PC-9 (cell line): ENCODE results near the gene SIDT1. TPM values are rescaled to one million over a fixed set of nuclear protein-coding genes. Genes with fewer than 3 reads are reported as not detected.

Source experiments
- BruUV-seq: library from RNA; stranded (reverse); fragments of 400-500 nt; replicated peaks from 2 replicates; lab custom pipeline; 2021; lab: Mats Ljungman, UMichigan
- CTCF ChIA-PET: fragments of 300-600 bp; sonication (Branson Sonifier 250); formaldehyde crosslinking; loops from one replicate; lab custom pipeline; 2022; ENCODE audit warnings: antibody characterized with exemption; lab: Charles Lee
- POLR2A ChIA-PET: fragments of 300-600 bp; sonication (Branson Sonifier 250); formaldehyde crosslinking; loops from one replicate; lab custom pipeline; 2022; ENCODE audit warnings: antibody characterized with exemption; ENCODE audit not compliant: unreplicated experiment; lab: Charles Lee
- DNase-seq, 2 experiments: peaks; one replicate each; pipeline versions ENCODE4 v3.0.0 to v3.0.0-alpha.2; 2015 to 2022; ENCODE audit warnings: mixed read lengths in 1 of 2
- H2AFZ ChIP-seq: fragments of 200-600 bp; sonication (generic); 2 replicates; pipeline ENCODE4 v1.8.1; 2017; ENCODE audit warnings: antibody characterized with exemption
- H3F3A ChIP-seq: fragments of 200-600 bp; sonication (generic); 2 replicates; pipeline ENCODE4 v1.8.1; 2017; ENCODE audit warnings: antibody characterized with exemption, mild to moderate bottlenecking, low read depth; ENCODE audit not compliant: insufficient read depth
- H3K27ac ChIP-seq: fragments of 200-600 bp; sonication (generic); 2 replicates; pipeline ENCODE4 v1.6.1; 2016; ENCODE audit warnings: mixed run types
- H3K27me3 ChIP-seq: fragments of 200-600 bp; sonication (generic); 2 replicates; pipeline ENCODE4 v1.6.1; 2016; ENCODE audit warnings: low read depth, mixed run types; ENCODE audit not compliant: insufficient read depth
- H3K36me3 ChIP-seq: fragments of 200-600 bp; sonication (generic); 2 replicates; pipeline ENCODE4 v1.6.1; 2016; ENCODE audit warnings: low read depth, mixed run types
- H3K4me1 ChIP-seq: fragments of 200-600 bp; sonication (generic); replicated peaks from 2 replicates; pipeline ENCODE4 v1.6.1; 2016; ENCODE audit warnings: mixed run types; ENCODE audit not compliant: insufficient read depth
- H3K4me2 ChIP-seq: fragments of 200-600 bp; sonication (generic); 2 replicates; pipeline ENCODE4 v1.6.1; 2017; ENCODE audit warnings: mixed run types
- H3K4me3 ChIP-seq: fragments of 200-600 bp; sonication (generic); 2 replicates; pipeline ENCODE4 v1.6.1; 2016; ENCODE audit warnings: mixed run types
- H3K79me2 ChIP-seq: fragments of 200-600 bp; sonication (generic); 2 replicates; pipeline ENCODE4 v1.6.1; 2017; ENCODE audit warnings: low read depth, mixed run types
- H3K9me2 ChIP-seq: fragments of 200-600 bp; sonication (generic); 2 replicates; pipeline ENCODE4 v1.8.1; 2017; ENCODE audit warnings: mild to moderate bottlenecking; ENCODE audit not compliant: insufficient read depth
- H3K9me3 ChIP-seq: fragments of 200-600 bp; sonication (generic); 2 replicates; pipeline ENCODE4 v1.8.1; 2016; ENCODE audit warnings: low read depth; ENCODE audit not compliant: insufficient read depth
- H4K20me1 ChIP-seq: fragments of 200-600 bp; sonication (generic); 2 replicates; pipeline ENCODE4 v1.8.1; 2017; ENCODE audit not compliant: insufficient read depth
- EZH2 ChIP-seq: fragments of 200-600 bp; sonication (generic); IDR thresholded peaks from 2 replicates; pipeline ENCODE4 v1.8.0; 2017; ENCODE audit warnings: antibody characterized with exemption, low read depth
- intact Hi-C: fragments of 100-400 bp; cut with micrococcal nuclease; formaldehyde crosslinking; loops from one replicate; pipeline ENCODE4 v1.10.0; 2022; ENCODE audit not compliant: unreplicated experiment
- total RNA-seq: library from RNA; stranded (reverse); gene quantifications from 2 replicates; pipeline ENCODE4 v1.2.3, GENCODE V29; 2021
- TF ChIP-seq, protein P1 (sequence below): fragments of 200-600 bp; sonication (generic); conservative IDR thresholded peaks from 2 replicates; pipeline ENCODE4 v1.6.1; 2017; ENCODE audit warnings: mixed run types, antibody characterized with exemption, mild to moderate bottlenecking, moderate library complexity

Gene SIDT1
- total RNA-seq, 1 experiment from 2014 or later, result 1.2 TPM

DNA sequence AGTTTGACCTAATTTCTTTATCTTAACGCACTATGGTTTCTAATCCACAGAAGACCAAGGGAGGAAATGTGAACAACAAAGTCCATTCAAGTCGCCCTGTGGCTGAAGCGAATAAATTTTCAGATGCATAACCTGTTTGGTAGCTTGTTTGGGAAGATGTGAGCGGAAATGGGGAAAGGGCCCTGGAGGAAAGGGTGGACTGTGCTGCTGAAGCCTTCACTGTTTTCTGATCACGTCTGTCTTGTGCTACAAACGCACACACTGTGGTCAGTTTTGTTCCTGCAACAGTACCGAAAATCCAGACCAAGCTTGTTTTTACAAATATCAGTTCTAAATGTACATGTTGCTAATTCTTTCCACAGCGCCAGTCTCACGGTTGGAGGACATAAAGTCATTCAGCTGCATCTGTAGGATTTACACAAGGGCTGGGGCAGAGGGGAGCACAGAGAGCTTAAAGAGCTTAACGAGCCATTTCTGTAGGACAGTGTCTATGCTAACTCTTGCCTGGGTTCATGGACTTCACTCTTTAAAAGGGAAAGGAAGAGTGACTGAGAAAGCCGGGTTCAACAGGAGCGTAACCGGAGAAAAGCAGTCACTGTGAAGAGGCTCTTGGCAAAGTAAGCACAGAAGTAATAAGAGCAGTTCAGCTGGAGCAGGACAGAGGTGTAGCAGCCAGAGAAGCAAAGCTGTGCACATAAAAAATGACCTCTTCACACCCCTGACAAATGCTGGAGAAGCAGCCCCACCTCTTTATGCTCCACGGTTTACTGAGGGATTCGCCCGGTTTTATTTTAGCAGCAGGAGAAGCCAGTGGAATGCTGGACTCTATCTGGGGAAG is 97.4 kb downstream of the SIDT1 start:
- Histone ChIP-seq H2AFZ (no peak overlapping the region), H3K36me3 (no peaks in the 10 kb centered on the region), H4K20me1 (no peaks in the 10 kb centered on the region), H3K79me2 (no peaks in the 10 kb centered on the region), H3K27me3 (no peaks in the 10 kb centered on the region), H3F3A (no peaks in the 10 kb centered on the region), H3K4me2 (no peak overlapping the region), H3K9me2 (no peaks in the 10 kb centered on the region), H3K4me3 (no peak overlapping the region), H3K27ac (no peak overlapping the region), H3K4me1 (0 out of 2 replicates have a peak, but pooled peaks cover 4% of the 10 kb centered on the region), H3K9me3 (no peaks in the 10 kb centered on the region)
- no peak for DNase-seq
- TF ChIP-seq, protein P1, sequence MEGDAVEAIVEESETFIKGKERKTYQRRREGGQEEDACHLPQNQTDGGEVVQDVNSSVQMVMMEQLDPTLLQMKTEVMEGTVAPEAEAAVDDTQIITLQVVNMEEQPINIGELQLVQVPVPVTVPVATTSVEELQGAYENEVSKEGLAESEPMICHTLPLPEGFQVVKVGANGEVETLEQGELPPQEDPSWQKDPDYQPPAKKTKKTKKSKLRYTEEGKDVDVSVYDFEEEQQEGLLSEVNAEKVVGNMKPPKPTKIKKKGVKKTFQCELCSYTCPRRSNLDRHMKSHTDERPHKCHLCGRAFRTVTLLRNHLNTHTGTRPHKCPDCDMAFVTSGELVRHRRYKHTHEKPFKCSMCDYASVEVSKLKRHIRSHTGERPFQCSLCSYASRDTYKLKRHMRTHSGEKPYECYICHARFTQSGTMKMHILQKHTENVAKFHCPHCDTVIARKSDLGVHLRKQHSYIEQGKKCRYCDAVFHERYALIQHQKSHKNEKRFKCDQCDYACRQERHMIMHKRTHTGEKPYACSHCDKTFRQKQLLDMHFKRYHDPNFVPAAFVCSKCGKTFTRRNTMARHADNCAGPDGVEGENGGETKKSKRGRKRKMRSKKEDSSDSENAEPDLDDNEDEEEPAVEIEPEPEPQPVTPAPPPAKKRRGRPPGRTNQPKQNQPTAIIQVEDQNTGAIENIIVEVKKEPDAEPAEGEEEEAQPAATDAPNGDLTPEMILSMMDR, result no peak
- no peak for TF ChIP-seq EZH2
- intact Hi-C loops, result loop anchor here (5.0 to 10.0 kb wide), 3 partner anchors 335 to 988 kb away; partner anchors contain the start of gene CCDC80
- no TSS peak for BruUV-seq
- CTCF ChIA-PET, result interaction anchor here (0.6 to 0.7 kb wide), 2 partner anchors 70 to 132 kb away, joined by 6 to 9 read pairs; no protein-coding TSS in a partner anchor
- POLR2A ChIA-PET, result no interaction called here

DNA sequence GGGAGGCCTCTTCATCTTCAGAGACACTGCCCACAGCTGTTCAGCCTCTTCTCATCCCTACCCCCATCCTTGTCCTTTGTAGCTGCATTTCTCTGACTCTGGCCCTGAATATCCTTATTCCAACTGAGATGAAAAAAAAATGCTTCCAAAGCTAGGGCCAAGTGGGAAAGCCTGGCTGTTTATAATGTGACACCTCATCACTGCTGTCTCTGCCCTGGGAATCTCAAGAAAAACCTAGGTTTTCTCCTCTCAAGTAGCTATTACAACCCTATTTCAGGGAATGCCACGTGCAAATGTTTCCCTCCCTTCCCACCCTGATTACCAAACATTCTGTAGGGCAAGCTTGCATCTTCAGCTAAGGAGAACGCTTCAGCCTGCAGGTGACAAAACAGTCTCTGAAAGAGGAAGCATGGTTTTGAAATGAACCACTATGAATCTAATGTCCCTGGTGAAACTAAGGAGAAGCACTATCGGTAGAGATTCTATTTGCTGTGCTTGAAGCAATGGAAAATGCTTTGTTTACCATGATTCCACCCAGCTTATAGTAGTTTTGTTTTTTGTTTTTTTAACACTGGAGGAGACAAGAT is 98.7 kb downstream of the SIDT1 start:
- TF ChIP-seq EZH2, result no peak
- TF ChIP-seq, protein P1, result no peak

DNA sequence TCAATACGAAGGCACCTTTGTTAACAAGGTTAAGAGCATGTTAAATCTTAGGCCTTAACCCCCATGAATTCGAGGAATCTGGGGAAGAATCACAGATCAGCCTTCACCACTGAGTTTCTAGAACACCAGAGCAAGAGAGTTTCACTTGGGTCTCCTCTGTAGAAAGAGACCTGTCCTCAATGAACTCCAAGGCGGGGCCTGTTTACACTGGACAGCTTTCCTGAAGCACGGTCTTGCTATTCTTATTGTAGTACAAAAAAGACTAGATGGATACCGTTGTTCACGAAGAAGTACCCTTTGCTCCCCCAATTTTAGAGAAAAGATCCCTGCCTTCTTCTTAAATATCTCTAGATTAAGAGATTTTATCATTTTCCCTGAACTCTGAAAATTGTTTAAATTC is 99.2 kb downstream of the SIDT1 start:
- no peaks in the 10 kb centered on the region for H3K27me3 ChIP-seq
- DNase-seq, result no peak
- H3K9me3 ChIP-seq, result no peaks in the 10 kb centered on the region
- no peak overlapping the region for H2AFZ ChIP-seq
- H3K4me3 ChIP-seq, result no peak overlapping the region
- 0 out of 2 replicates have a peak, but pooled peaks cover 4% of the 10 kb centered on the region for H3K4me1 ChIP-seq
- H3K9me2 ChIP-seq, result no peaks in the 10 kb centered on the region
- no peaks in the 10 kb centered on the region for H3K36me3 ChIP-seq
- intact Hi-C loops, result no loop called here
- H4K20me1 ChIP-seq, result no peaks in the 10 kb centered on the region
- H3K27ac ChIP-seq, result no peak overlapping the region
- ChIA-PET POLR2A (interaction anchor here (0.6 kb wide), 1 partner anchor 44 kb away, joined by 3 read pairs; no protein-coding TSS in a partner anchor), CTCF (no interaction called here)
- H3K4me2 ChIP-seq, result no peak overlapping the region
- no peaks in the 10 kb centered on the region for H3K79me2 ChIP-seq
- H3F3A ChIP-seq, result no peaks in the 10 kb centered on the region
- BruUV-seq, result no TSS peak
- no peak for TF ChIP-seq EZH2
- TF ChIP-seq, protein P1, result no peak

More for the DNA sequence above, 98.7 kb downstream of the SIDT1 start:
- H2AFZ ChIP-seq, result no peak overlapping the region
- H4K20me1 ChIP-seq, result no peaks in the 10 kb centered on the region
- intact Hi-C loops, result no loop called here
- H3K4me1 ChIP-seq, result 0 out of 2 replicates have a peak, but pooled peaks cover 4% of the 10 kb centered on the region
- no TSS peak for BruUV-seq
- no peak overlapping the region for H3K4me3 ChIP-seq
- ChIA-PET POLR2A (interaction anchor here (0.6 to 0.7 kb wide), 2 partner anchors 45 to 75 kb away, joined by 3 read pairs; no protein-coding TSS in a partner anchor), CTCF (no interaction called here)
- no peak overlapping the region for H3K27ac ChIP-seq
- no peak for DNase-seq
- no peaks in the 10 kb centered on the region for H3K79me2 ChIP-seq
- H3K36me3 ChIP-seq, result no peaks in the 10 kb centered on the region
- no peaks in the 10 kb centered on the region for H3F3A ChIP-seq
- no peaks in the 10 kb centered on the region for H3K27me3 ChIP-seq
- H3K4me2 ChIP-seq, result no peak overlapping the region
- no peaks in the 10 kb centered on the region for H3K9me3 ChIP-seq
- no peaks in the 10 kb centered on the region for H3K9me2 ChIP-seq
